ENCODE measurements around the gene NME8. TPM values are rescaled to one million over a fixed set of nuclear protein-coding genes. Genes with fewer than 3 reads are reported as not detected.

The NME8 gene
- total RNA-seq, 1 donor from 2014 or later: not detected

DNA sequence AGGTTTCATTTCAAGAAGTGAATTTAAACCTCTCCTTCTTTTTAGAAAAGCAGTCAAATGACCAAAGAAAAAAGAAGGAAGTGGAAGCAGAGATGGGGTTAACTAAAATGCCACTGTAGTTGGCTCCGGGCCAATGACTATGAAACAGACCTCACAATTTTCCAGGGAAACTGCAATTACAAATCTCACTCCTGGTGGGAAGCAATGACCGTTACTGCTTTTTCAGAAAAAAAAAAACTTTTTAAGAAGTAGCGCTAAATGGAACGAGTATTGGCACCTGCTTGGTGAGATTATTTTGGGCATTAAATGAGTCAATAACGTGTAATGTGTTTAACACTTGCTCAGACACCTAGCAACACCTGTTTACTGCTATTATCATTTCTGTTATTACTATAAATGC lies 67.0 kb downstream of the NME8 start:
- Mint-ChIP-seq H3K4me3 (no peak overlapping the region), H3K9me3 (no peaks in the 10 kb centered on the region), H3K27ac (no peak overlapping the region), H3K4me1 (ENCODE audit: low read depth) (peaks cover 4% of the 10 kb centered on the region), H3K27me3 (ENCODE audit: insufficient read depth) (peaks cover 62% of the 10 kb centered on the region), H3K36me3 (ENCODE audit: low read depth) (no peaks in the 10 kb centered on the region)
- intact Hi-C loops (cut with micrococcal nuclease): no loop called here
- no peak for DNase-seq (ENCODE audit: low spot score)

DNA sequence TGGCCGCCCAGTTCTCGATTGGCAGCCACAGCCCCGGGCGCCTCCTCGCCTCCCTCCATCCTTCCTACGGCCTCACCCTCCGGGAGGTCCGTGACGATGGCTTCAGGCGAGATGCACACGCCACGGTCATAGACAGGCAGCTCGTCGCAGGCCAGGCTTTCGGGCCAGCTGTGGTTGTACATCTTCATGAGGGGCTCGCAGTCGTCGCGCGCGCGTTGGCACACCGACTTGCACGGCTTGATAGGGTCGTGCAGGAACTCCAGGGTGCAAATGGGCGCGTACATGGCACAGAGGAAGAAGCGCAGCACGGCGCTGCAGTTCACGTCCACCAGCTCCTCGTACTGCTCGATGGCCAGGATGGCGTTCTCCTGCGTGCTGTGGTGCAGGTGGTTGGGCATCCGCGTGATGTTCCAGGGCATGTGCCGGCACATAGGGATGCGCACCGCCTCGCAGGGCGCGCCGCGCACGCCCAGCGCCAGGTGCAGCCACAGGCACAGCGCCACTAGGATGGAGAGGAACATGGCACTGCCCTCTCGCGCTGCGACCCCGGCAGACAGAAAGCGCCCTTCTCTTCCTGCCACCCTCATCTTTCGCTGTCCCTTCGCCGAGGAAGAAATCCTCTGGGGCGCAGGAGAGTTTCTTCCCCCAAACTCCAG lies 67.7 kb downstream of the NME8 start:
- no peak for DNase-seq (ENCODE audit: low spot score)
- Mint-ChIP-seq H3K9me3 (no peaks in the 10 kb centered on the region), H3K36me3 (ENCODE audit: low read depth) (no peaks in the 10 kb centered on the region), H3K27ac (no peak overlapping the region), H3K27me3 (ENCODE audit: insufficient read depth) (peaks cover 58% of the 10 kb centered on the region), H3K4me1 (ENCODE audit: low read depth) (peaks cover 5% of the 10 kb centered on the region), H3K4me3 (peak overlapping the region; percentile 15)
- intact Hi-C loops (cut with micrococcal nuclease): no loop called here

DNA sequence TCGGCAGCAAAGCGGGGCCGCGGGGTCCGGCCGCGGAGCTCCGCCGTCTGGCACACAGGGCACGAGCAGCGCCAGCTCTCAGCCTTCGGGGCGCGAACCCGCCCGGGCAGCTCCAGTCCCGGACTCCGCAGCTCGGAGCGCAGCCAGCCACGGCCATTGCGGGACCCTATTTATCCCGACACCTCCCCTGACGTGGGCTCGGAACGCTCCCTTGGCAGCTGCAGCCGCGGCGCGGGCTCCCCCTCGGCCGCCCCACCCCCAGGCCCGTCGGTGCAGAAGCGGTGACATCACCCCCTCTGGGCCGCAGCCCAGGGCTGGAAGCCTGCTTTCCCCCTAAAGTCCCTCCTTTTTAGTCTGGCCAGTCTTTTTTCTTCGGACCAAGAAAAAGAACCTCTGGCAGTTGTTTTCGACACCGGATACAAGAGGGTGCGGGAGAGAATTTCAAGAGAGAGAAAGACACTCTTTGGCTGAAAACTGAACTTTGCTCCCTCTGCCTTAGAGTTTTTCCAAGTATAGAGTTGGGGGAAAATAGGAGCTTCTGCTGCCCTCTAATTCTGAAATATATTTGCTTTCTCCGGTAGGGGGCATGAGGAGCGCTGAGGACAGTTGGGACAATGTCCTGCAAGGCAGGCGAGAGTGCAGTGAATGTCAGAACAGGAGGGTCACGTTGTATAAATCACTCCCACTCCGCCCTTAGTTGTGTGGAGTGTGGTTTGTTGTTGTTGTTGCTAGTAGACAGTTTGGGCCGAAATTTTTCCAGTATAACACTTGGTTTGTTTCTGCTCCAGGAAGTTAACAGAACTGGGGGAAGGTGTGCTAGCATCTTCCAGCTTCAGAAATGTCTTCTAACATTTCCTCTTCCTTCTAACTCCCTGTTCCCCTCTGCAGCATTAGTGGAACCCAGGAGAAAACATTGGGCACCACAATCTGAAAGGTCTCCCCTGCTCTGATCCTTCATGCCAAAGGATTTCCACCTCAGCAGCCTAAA lies 68.6 kb downstream of the NME8 start, which contains the start of gene SFRP4:
SFRP4 (minus strand) TSS at position 145 of the 988 bp plus-strand sequence. CDS start 280 bp downstream, outside the sequence.
- no peak for DNase-seq (ENCODE audit: low spot score)
- Mint-ChIP-seq H3K4me1 (ENCODE audit: low read depth) (peaks cover 5% of the 10 kb centered on the region), H3K27ac (peak within 1 kb of the TSS; percentile 8), H3K27me3 (ENCODE audit: insufficient read depth) (peaks cover 59% of the 10 kb centered on the region), H3K9me3 (no peaks in the 10 kb centered on the region), H3K4me3 (peak within 1 kb of the TSS; percentile 15), H3K36me3 (ENCODE audit: low read depth) (no peaks in the 10 kb centered on the region)
- intact Hi-C loops (cut with micrococcal nuclease): no loop called here

DNA sequence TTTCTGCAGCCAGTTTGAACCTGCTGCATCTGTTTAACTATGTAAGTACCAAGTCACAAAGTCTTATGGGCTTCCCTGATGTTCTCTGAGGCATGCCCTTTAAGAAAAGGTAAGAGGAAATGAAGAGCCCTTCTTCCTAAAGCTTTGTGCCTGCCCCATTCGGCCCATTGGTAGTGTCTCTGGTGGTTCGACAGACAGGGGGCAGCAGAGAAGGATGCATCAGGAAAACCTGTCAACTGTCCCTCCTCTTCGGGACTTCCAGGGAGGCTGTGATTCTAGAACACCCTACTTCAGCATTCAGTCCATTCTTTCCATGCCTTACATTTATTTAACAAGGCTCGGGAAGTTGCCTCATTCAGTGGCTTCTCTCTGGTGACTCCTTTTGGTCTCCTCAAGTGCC lies 70.1 kb downstream of the NME8 start:
- no peaks in the 10 kb centered on the region for H3K36me3 Mint-ChIP-seq (ENCODE audit: low read depth)
- no peak for DNase-seq (ENCODE audit: low spot score)

DNA sequence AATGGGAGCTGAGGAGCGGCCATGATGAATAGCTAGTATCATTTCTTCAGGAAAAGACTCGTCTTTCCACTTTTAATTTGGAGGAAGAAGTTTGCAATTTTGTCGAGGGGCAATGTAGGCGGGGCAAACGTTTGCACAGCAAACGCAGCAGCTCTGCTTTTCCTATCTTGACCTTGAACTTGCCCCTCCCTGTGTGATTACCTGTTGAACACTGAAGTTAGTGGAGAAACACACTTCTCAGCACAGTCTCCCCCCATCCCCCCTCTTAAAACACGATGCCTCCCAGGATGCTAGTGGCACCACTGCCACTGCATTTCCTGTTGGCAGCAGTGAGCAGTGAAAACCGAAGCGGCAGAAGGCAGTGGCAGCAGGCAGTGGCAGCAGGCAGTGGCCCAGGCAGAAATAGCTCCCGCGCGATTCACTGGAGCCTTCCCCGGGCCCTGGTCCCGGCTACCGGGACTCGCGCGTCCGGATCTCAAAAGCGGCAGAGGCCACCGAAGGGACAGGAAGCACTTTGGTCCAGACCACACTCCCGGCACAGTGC lies 72.0 kb downstream of the NME8 start, which contains the start of gene EPDR1:
EPDR1 (plus strand) TSS at position 336 of the 544 bp plus-strand sequence. CDS start 300 bp downstream, outside the sequence.
- intact Hi-C loops (cut with micrococcal nuclease): loop anchor here (10.0 kb wide), 1 partner anchor 304 kb away; no protein-coding TSS in a partner anchor
- Mint-ChIP-seq H3K36me3 (ENCODE audit: low read depth) (no peaks in the 10 kb centered on the region), H3K4me1 (ENCODE audit: low read depth) (peaks cover 5% of the 10 kb centered on the region), H3K9me3 (no peaks in the 10 kb centered on the region), H3K27me3 (ENCODE audit: insufficient read depth) (peaks cover 57% of the 10 kb centered on the region), H3K4me3 (peak within 1 kb of the TSS; percentile 59), H3K27ac (no peak within 1 kb of the TSS)
- DNase-seq (ENCODE audit: low spot score): no peak

More for the DNA sequence above, 70.1 kb downstream of the NME8 start:
- H3K4me3 Mint-ChIP-seq: no peak overlapping the region
- peaks cover 69% of the 10 kb centered on the region for H3K27me3 Mint-ChIP-seq (ENCODE audit: insufficient read depth)
- no peak overlapping the region for H3K27ac Mint-ChIP-seq
- intact Hi-C loops (cut with micrococcal nuclease): no loop called here
- H3K9me3 Mint-ChIP-seq: no peaks in the 10 kb centered on the region
- H3K4me1 Mint-ChIP-seq (ENCODE audit: low read depth): peaks cover 5% of the 10 kb centered on the region

DNA sequence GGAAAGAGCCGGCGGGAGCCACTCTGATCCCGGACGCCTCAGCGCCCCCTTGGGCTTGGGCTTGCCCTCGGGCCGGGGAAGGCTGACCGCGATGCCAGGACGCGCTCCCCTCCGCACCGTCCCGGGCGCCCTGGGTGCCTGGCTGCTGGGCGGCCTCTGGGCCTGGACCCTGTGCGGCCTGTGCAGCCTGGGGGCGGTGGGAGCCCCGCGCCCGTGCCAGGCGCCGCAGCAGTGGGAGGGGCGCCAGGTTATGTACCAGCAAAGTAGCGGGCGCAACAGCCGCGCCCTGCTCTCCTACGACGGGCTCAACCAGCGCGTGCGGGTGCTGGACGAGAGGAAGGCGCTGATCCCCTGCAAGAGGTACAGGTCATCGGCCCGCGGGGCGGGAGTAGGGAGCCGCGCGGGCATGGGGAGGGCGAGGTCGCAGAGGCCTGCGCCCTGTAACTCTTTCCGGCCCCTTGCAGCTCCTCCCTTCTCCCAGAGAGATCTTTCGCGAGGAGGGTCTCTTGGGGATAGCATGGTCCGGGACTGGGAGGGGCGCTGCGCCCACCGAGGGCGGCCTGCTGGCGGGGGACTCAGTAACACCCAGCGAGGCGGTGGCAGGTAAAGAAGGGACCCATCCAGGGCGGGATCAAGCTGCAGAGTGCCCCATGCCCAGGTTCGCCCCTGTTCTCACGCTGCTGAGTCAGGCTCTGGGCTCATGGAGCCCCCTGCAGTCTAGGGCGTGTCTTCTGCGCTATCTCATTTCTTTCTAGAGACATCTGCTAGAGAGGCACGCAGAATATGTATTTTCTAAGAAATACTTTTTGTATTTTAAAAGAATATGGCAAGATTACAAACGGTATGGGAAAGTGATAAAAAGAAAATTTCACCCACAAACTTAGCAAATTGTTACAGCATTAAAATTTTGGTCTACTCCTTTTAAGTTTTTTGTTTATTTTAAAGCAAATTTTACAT lies 72.7 kb downstream of the NME8 start:
- Mint-ChIP-seq H3K4me1 (ENCODE audit: low read depth) (peaks cover 5% of the 10 kb centered on the region), H3K27ac (no peak overlapping the region), H3K9me3 (peaks cover 2% of the 10 kb centered on the region), H3K4me3 (no peak overlapping the region), H3K27me3 (ENCODE audit: insufficient read depth) (peaks cover 53% of the 10 kb centered on the region), H3K36me3 (ENCODE audit: low read depth) (no peaks in the 10 kb centered on the region)
- no peak for DNase-seq (ENCODE audit: low spot score)
- intact Hi-C loops (cut with micrococcal nuclease): loop anchor here (10.0 kb wide), 1 partner anchor 304 kb away; no protein-coding TSS in a partner anchor

DNA sequence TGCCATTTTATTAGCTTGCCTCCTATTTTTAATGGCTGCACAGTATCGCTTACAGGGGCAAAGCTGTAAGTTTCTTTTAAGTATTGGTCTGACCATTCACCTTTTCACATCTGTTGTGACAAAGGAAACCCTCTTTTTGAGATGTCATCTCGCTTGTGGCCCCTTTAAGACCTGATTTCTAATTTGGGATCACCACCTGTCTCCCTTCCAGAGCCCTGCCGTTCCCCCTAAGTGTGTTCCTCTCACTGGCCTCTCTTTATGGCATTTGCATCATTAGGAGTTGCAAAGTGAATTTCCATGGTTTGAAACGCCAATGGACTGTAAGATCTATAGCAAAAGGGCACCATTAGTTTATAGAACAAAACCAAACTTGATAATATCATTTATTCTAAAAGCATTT lies 73.5 kb downstream of the NME8 start:
- H3K9me3 Mint-ChIP-seq: peaks cover 6% of the 10 kb centered on the region
- DNase-seq (ENCODE audit: low spot score): no peak
- no peak overlapping the region for H3K27ac Mint-ChIP-seq
- H3K4me1 Mint-ChIP-seq (ENCODE audit: low read depth): peaks cover 5% of the 10 kb centered on the region
- intact Hi-C loops (cut with micrococcal nuclease): loop anchor here (10.0 kb wide), 1 partner anchor 303 kb away; no protein-coding TSS in a partner anchor
- no peak overlapping the region for H3K4me3 Mint-ChIP-seq
- H3K27me3 Mint-ChIP-seq (ENCODE audit: insufficient read depth): peaks cover 52% of the 10 kb centered on the region
- H3K36me3 Mint-ChIP-seq (ENCODE audit: low read depth): no peaks in the 10 kb centered on the region

DNA sequence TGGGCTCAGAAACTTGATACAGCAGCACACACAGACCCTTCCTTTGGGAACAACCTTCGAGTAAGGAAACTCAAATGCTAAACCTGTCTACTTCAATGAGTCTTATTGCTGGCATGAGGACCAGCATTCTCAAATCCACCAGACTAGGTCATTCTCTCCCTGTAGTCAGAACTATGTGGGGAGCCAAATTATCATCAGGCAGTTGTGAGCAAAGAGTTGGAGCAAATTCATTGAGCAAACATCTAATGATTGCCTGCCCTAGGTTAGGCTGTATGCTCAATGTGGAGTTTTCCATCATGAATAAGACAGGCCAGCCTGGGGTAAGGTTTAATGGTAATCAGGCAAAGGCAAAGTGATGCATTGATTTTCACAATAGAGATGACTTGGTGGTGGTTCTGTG lies 75.6 kb downstream of the NME8 start:
- Mint-ChIP-seq H3K27ac (no peak overlapping the region), H3K4me3 (no peak overlapping the region), H3K4me1 (ENCODE audit: low read depth) (peaks cover 5% of the 10 kb centered on the region), H3K36me3 (ENCODE audit: low read depth) (no peaks in the 10 kb centered on the region), H3K27me3 (ENCODE audit: insufficient read depth) (peaks cover 32% of the 10 kb centered on the region), H3K9me3 (peaks cover 6% of the 10 kb centered on the region)
- intact Hi-C loops (cut with micrococcal nuclease): loop anchor here (10.0 kb wide), 1 partner anchor 301 kb away; no protein-coding TSS in a partner anchor
- DNase-seq (ENCODE audit: low spot score): no peak

DNA sequence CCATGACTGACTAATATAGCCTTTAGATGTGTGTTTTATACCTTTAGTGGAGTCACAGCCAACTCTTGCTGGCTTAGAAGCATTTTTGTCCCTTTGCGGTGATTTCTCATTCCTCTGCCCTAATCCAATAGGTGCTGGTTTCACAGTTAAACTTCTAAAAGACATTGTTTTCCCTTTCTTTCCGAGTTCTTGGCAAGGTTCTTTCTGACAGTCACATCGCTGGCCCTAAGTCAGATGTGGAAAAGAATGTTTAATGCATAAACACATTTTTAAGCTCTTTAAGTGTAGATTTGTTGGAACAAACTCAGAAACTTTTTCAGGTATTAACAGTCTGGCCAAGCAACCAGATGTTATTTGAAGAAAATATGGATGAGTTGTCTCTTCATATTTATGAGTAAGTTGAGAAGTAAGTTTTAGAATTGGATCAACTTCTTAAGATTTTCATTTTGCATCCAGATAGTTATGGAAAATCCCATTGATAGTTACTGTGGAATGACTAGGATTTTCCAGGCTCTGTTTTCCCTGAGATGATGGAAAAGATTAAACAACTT lies 76.2 kb downstream of the NME8 start:
- H3K27me3 Mint-ChIP-seq (ENCODE audit: insufficient read depth): peaks cover 26% of the 10 kb centered on the region
- H3K36me3 Mint-ChIP-seq (ENCODE audit: low read depth): no peaks in the 10 kb centered on the region
- no peak overlapping the region for H3K27ac Mint-ChIP-seq
- H3K4me1 Mint-ChIP-seq (ENCODE audit: low read depth): peaks cover 5% of the 10 kb centered on the region
- no peak for DNase-seq (ENCODE audit: low spot score)
- peaks cover 6% of the 10 kb centered on the region for H3K9me3 Mint-ChIP-seq
- intact Hi-C loops (cut with micrococcal nuclease): loop anchor here (10.0 kb wide), 1 partner anchor 300 kb away; no protein-coding TSS in a partner anchor
- H3K4me3 Mint-ChIP-seq: no peak overlapping the region

DNA sequence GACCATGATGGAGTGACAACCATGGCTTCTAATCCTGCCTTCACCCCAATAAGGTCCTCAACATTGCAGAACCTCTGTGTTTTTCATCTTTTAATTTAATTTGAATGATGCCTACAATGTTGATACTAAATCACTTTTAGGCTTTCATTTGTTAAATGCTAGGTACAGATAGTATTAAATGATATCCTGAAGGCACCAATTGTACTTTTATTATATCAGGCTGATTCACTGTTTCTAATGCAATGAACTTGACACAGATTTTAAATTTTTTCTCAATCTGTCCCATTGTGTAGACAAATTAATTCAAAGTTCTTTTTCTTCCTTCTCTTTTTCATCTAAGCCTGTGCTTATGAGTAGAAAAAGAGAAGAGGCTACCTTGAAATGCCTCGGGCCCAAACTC lies 77.2 kb downstream of the NME8 start:
- H3K4me3 Mint-ChIP-seq: no peak overlapping the region
- DNase-seq (ENCODE audit: low spot score): no peak
- intact Hi-C loops (cut with micrococcal nuclease): loop anchor here (10.0 kb wide), 1 partner anchor 299 kb away; no protein-coding TSS in a partner anchor

DNA sequence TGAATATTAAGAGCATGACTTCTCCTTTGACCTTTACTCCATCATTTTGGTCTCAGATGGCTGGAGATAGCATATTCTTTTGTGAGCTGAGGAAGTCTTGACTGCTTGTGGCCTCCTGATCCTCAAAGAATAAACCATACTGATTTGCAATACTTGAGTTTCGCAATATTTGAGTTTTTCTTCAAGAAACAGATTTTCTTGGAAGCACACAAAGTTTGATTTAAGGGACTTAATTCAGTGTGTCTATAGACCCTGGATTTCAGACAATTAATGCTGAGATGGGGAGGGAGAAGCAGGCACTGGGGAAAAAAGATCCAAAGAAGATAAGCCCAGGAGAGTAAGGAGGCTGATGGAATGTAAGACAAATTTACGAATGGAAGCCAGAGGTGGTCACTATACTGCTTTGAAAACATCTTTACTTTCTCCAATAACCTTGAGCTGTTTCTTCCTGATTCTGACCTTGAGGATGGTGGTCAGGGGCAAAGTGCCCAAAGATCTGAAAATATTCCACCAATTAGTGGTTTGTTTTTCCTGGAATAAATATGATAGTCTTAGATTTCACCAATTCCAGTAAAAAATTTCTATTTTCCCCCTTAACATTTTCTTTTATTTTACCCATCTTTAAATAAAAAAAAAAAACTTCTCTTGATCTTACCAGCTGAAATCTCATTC lies 79.5 kb downstream of the NME8 start:
- H3K27me3 Mint-ChIP-seq (ENCODE audit: insufficient read depth): peaks cover 6% of the 10 kb centered on the region
- intact Hi-C loops (cut with micrococcal nuclease): loop anchor here (10.0 kb wide), 1 partner anchor 297 kb away; no protein-coding TSS in a partner anchor
- peaks cover 6% of the 10 kb centered on the region for H3K9me3 Mint-ChIP-seq
- no peaks in the 10 kb centered on the region for H3K4me1 Mint-ChIP-seq (ENCODE audit: low read depth)
- H3K36me3 Mint-ChIP-seq (ENCODE audit: low read depth): no peaks in the 10 kb centered on the region
- H3K4me3 Mint-ChIP-seq: no peak overlapping the region
- no peak overlapping the region for H3K27ac Mint-ChIP-seq
- DNase-seq (ENCODE audit: low spot score): no peak

More for the DNA sequence above, 77.2 kb downstream of the NME8 start:
- Mint-ChIP-seq H3K27ac (no peak overlapping the region), H3K27me3 (ENCODE audit: insufficient read depth) (peaks cover 16% of the 10 kb centered on the region), H3K9me3 (peaks cover 6% of the 10 kb centered on the region), H3K4me1 (ENCODE audit: low read depth) (no peaks in the 10 kb centered on the region), H3K36me3 (ENCODE audit: low read depth) (no peaks in the 10 kb centered on the region)

Measured in activated T-helper 1 cell treated with anti-CD3 and anti-CD28 coated beads, Interleukin-12 subunit alpha, Interleukin-12 subunit beta, Interleukin-2, Interleukin-4 antibody, amounts not matched to agents 30 ng/mL and 10 ng/mL and 1 ng/mL, durations not matched to agents 14 hours and 24 hours and 36 hours (primary cell).